HG02610 (cell line): ENCODE measurements around the gene C1QTNF8.

Experiments used
- ATAC-seq: cut with Tn5 transposase; IDR thresholded peaks from one replicate; pipeline ENCODE4 v1.9.1; 2021; ENCODE audit warnings: mild to moderate bottlenecking, moderate library complexity; ENCODE audit not compliant: unreplicated experiment

The C1QTNF8 gene

DNA sequence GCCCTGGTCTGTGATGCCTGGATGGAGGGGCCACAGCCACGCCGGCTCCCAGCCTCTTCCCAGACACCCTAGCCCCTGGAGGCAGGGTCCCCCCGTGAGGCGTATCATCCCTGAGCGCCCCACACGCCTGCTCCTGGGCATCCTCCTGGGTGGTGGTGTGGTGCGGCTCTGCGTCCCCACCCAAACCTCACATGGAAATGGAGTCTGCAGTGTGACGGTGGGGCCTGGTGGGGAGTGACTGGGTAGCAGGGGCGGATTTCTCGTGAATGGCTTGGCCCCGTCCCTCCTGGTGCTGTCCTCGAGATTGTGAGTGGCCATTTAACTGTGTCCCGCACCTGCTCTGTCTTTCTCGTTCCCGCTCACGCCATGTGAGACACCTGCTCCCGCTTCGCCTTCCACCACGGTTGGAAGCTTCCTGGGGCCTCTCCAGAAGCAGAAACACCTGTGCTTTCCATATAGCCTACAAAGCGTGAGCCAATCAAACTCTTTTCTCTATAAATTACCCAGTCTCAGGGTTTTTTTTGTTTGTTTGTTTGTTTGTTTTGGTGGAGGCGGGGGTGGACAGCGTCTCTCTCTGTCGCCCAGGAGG is 29.4 kb downstream of the C1QTNF8 start:
- no peak for ATAC-seq

DNA sequence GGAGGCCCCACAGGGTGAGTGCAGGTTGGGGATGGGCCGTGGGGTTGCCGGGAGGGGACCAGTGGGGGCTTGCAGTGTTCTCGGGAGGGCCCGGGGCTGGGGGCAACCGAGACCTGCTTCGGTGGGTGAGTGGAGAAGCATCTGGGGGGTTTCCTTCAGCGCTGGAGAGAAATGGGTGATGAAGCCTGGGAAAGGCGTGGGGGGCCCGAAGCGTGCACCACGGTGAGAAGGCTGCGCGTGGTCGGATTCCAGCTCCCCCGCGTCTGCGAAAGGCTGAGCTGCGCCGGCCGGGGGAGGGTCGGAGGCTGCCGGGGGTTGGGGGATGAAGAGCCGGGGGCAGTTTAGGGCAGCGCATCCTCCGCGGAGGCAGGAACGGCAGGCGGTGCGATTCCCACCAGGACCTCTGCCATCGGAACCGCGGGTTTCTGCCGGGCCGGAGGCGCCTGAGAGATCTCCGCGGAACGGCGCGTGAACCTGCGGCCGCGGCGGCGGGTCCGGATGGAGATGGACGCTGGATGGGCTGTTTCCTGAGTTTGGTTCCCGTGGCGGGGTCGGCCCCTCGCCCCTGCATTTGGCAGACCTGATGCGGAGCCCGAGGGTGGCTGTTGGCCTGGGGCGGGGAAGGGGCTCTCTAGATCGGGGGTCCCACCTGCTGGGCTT is 30.4 kb downstream of the C1QTNF8 start:
- no peak for ATAC-seq

DNA sequence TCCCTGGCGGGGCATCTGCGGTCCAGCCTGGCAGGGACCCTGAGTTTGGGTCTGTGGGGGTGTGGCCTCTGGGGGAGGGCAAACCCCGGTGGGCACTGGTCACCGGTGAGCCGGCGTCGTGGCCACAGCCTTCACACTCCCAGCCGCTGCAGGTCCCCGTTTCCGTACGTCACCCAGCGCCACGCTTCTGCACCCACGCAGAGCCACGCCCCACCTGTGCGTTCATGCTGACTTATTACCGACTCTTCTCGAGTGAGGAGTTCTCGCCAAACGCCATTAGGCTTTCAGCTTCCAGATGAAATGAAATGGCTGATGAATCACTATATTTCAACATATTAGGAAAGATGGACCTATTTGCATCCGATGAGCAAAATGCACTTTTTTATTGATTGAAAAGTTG is 32.3 kb downstream of the C1QTNF8 start:
- ATAC-seq, result no peak

DNA sequence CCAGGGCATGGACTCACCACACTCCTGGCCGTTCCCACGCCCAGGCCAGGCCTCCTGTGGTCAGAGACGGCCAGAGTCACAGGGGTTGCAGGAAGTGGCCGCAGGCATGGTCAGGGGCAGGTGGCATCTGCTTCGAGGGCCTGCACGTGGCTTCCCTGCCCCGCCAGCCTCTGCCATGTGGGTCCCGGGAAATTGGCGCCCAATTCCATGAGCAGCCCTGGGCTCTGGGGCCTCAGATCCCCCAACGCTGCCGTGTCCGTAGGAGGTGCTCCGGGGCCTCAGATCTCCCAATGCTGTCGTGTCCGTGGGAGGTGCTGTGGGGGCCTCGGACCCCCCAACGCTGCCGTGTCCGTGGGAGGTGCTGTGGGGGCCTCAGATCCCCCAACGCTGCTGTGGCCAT is 33.1 kb downstream of the C1QTNF8 start:
- ATAC-seq, result no peak

DNA sequence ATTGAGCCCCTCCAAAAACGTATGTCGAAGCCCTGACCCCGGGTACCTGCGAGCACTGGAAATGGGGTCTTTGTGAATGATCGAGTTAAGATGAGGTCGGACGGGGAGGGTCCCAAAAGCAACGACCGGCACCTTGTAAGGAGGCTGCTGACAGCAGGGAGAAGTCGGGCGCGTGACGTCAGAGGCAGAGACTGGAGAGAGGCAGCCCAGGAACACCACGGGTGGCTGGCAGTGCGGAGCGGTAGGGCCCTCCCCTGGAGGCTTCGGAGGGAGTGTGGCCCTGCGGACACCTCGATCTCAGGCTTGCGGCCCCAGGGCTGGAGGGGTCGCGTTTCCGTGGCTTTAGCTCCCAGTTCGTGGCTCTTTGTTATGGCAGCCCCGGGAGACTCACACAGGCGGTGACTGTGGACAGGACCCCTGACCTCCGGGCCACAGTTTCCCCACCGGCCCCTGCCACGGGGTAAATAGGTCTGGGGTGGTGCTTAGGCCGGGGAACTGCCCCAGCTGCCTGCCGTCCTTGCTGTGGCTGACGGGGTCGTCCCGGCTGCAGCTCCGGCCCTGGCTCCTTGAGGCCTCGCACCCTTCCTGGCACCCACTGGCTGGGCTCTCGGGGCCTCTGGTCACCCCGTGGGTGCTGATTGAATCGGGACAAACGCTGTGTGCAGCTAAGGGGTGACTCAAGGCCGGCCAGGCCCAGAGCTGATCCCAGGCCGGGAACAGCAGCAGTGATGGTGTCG is 34.1 kb downstream of the C1QTNF8 start:
- no peak for ATAC-seq

DNA sequence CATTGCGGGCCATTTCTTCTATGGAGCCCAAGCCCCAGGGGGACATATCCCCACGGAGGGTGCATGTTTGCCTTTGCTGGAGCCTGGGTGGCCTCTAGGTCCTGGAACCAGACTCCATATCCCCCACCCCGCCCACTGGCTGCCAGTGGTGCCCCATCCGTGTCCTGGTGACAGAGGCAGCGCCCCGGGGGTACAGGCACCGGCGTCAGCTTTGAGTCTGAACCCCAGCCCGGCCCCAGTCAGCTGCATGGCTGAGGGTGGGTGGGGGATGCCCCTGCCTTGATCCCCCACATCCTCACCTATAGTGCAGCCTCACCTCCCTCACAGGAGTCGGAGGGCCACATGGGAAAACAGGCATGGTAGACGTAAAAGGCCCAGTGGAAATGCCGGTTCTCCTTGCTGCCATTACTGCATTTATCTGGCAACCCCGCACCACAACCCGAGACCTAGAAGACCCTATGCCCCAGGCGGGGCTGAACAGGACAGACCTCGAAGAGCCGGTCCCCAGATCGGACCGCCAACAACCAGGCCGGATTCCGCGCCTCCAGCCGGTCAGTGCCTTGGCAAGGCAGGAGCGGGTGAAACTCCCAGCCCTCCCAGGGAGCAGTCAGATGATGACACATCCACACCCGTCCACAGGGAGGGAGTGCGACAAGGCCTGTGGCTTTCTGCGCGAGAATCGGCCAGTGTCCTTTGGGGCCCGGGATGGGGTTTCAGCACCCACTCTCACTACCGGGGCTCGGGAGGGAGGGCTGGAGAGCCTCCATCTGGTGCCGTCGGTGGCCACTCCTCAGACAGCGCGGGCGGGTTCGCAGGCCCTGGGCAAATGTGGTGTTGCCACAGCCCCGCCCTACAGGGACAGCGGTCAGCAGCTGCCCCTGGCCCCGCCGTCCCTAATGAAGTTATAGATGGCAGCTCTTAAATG is 35.4 kb downstream of the C1QTNF8 start:
- ATAC-seq, result no peak

DNA sequence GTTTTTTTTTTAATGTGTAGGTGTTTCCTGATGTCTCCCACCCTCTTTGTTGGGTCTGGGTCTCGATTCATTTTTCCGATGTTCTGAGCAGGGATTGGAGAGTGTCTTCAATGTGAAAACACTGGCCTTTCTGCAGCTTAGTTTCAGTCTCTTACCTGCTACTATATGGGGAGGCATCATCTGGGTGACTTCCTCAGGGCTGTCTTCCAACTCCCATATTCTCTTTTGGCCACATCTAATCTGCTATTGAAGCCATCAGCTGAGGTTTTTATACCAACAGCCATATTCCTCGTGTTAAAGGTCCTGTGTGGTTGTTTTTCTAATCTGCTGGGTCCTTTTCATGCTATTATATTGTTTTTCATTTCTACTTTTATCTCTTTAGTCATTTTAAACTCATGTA is 36.7 kb downstream of the C1QTNF8 start:
- ATAC-seq, result no peak

DNA sequence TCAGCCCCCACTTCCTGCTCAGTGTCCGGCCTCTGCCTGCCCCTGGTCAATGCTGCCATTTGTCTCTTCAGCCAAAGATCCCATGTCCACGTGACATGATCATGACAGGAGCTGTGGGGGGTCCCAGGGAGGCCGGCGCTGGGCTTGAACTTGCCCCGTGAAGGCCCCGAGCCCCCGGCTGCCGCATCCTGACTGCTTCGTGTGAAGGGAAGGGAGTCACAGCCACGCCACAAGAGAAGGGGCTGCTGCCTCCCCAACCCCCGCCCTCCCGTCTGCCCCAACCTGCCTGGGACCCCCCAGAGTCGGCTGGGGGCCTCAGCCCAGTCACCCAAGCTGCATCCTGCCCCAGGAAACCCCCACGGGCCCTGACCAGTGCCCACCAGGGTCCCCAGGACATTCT is 37.8 kb downstream of the C1QTNF8 start:
- ATAC-seq, result no peak

DNA sequence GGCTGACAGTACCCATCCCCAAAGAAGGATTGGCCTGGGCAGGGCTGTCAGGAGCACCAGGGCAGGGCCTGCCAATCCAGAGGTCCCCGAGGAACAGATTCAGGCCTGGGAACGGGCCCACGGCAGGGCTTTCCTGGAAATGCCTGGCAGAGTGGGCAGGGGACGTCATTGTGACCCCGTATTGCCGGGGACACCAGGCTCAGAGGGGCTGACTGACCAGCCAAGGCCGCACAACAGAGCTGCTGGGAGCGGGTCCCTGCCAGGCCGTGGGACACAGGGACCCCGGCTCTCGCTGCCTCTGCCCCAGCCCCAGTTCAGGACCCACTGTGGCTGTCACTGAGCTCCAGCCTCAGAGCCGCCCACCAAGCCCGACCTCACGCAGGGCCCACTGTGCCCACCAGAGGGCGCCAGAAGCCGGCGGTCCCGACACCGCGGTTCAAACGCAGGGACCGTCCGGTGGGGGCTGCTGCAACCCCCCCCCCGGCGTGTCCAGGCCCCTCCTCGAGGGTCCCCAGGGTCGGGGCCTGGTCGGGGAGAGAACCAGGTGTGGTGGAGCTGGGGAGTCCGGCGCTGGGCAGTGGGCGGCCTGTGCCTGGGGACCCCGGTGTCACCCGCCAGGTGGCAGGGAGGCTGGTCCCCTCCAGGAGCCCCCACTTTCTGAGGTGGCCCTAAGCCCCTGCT is 38.7 kb downstream of the C1QTNF8 start:
- no peak for ATAC-seq

DNA sequence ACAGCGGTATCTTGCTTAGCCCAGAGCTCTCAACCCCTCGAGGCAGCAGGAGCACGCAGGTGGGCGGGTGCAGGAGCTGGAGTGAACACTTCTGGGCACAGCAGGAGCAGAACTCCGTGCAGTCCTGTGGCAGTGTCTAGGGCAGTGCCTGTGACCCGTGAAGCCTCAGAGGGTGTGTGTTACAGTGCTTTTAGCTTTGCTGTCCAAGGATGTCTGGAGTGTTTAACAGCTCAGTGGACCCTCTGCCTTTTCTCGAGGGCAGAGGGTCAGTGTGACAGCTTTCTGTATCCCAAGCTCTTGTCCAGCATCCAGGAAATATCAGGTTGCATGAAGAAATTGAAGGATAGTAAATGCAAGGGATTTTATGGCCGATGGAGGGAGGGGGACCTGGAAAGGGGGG is 39.8 kb downstream of the C1QTNF8 start:
- no peak for ATAC-seq

DNA sequence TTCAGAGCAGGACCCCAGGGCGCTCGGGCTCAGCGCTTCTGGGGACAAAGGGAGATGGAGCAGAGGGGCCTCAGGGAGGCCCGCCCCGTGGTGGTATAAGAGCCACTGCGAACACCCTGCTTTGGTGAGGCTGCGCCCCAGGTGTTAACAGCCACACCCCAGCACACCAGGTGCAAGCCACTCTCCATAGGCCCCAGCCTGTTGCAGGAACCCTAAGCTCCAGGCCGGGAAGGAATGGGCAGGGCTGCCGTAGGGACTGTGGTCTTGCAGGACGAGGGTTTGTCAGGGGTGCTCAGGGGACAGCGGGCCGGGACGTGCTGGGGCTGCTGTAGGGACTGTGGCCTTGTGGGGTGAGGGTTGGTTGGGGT is 40.5 kb downstream of the C1QTNF8 start:
- ATAC-seq, result no peak

DNA sequence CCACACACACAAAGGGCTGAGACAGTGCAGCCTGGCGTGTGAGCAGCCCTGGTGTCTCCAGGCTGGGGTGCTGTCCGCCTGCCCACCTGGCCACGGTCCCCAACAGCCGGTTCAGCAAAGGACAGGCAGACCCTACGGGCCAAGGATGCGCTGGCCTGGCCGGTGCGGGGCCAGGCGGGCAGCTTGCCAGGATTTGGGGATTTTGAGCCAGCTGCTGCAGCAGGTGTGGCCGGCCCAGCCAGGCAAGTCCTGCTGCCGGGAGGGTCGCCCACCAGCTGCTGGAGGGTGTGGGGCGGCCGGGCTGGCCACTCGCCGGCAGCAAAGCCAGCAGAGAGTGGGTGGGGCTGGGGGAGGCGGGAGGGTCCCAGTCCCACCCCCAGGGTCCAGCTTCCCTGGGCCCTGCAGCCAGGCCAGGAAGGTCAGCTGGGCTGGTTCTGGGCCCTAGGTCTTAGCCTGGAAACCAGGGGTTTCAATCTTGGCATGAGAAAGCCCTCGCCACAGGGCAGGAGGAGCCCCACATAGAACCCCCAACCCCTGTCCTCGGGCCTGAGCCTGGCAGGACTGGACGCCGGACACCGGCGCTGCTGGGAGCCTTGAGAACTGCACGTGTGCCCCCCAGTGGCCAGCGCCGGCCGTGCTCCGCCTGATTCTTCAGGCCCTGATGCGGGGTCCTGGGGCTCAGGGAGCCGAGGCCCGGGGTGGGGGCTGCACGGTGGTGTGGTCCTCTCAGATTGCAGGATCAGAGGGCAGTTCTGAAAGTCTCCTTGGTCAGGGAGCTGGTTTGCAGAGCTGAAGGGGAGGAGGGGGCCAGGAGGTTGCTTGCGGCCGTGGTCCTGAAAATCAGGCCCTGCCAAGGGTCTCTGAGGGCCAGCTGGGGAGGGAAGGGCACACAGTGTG is 41.1 kb downstream of the C1QTNF8 start:
- no peak for ATAC-seq

DNA sequence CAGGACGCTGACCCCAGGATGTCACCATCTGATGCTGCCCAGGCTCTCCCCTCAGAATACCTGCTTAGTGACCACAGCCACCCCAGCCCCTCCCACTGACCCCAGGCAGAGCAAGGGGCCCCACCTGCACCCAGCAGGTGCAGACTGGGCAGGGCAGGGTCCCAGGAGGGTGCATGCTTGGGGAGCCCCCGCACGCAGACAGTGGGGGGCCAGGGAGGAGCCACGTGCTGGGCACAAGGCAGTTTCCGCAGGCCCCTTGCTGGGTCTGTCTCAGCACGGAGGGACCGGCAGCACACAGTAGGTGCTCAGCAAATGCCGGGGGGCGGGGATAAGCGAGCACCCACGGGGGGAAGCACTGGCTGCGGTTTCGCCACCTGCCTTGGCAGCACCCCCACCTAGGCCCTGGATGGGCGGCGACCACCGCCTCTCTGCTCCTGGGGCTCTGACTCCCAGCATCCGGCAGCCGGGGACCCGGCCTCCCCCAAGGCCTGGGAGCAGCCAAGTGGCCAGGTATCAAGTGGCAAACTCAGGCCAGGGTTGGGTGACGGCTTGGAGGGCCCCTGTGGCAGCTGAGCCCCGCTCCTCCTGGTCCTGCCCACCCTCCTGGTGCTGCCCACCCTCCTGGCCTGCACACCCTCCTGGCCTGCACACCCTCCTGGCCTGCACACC is 42.2 kb downstream of the C1QTNF8 start:
- no peak for ATAC-seq

DNA sequence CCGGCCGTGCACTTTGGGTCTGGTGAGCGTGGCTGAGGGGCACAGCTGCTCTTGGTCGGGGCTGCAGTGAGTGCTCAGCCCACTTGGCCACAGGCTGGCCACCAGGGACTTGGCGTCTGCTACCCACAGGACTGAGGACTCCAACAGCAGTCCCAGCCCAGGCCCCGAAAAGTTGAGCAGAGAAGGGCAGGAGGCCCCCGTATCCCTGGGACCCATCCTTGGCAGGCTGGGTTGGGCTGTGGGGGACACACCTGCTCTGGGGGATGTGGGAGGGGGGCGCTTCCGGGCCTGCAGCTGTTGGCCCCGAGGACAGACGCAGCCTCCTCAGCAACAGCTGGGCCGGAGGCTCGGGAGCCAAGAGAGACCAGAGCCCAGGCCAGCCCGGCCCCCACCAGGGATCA is 42.9 kb downstream of the C1QTNF8 start:
- ATAC-seq, result no peak

DNA sequence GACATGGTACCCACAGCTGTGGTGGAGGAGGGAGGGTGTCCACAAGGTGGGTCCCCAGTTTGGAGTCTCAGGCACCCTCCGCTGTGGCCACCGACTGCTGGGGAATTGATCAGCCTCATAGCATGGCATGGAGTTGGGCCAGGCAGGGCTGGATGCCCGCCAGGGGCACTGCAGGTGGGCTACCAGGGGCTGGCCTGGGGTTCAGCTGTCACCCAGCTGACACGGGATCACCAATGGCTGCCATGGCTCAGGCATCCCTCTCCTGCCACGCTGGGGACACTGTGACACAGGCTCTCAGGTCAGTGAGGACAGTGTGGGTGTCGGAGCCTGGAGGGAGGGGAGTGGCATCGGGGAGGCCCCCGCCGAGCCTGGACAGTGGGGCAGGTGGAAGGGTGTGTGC is 43.3 kb downstream of the C1QTNF8 start:
- ATAC-seq, result no peak

DNA sequence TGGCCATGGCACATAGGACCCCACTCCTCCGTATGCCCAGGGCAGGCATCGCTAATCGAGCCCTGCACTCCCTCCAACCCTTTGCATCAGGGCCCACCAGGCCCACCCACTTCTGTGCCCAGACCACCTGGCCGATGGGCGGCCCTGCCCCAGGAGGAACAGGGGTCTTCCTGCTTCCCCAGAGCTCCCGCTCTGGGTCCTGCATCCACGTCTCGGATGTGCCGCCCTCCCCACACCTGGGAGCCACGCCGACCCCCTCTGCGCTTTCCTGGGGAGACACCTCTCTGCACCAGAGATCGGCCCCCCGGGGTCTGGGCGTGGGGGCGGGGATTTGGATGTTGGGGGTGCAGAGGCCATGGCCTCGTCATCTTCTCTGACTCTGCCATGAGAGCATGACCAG is 44.6 kb downstream of the C1QTNF8 start:
- ATAC-seq, result no peak

DNA sequence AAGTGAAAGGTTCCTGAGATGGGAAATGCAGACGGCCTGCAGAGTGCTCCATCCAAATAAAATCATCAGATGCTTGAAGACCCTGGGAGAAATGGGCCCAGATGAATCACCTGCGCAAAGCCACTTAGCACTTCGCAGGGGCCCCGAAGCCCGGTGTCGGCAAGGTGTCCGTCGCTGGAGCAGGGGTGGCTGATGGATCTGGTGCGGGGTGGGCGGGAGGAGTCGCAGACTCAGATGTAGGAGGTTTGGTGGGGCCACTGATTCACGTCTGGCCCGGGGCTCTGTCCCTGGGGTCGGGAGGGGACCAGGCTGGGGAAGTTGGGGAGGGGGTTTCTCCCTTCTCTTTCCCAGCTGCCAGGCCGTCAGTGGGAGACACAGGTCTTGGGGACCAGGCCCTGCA is 45.1 kb downstream of the C1QTNF8 start:
- ATAC-seq, result no peak

DNA sequence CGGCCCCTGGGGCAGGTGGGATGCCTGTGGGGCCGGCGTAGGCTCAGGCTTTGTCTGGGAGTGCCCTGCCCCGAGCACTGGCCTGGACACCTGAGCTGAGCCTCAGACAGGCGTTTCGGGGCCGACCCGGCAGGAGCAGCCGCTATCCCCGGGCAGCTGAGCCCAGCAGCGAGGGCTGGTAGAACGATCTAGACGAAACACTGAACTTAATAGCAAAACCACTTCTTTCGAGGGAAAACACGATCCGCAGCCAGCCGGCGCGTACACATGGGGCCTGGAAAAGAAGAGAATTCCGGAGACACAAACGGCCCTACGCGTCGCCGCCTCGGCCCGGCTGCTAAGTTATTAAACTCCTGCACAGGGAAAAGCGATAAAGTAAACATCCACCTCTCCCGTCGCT is 45.5 kb downstream of the C1QTNF8 start:
- no peak for ATAC-seq

DNA sequence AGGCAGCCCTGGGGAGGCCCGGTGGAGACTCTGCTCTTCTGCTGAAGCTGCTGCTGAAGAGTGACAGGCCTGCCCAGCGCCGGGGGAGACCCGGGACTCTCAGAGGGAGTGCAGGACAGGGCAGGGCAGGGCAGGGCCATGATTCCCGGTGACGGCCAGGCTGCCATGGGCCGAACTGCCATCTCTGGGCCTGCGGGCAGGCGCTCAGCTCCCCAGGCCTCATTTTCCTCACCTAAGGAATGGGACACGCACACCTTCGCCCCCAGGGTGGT is 46.1 kb downstream of the C1QTNF8 start:
- no peak for ATAC-seq
